GM19043 (cell line): Measurements from ENCODE around the gene LSAMP.
"Not testable (repeated sequence)": the region's sequence is repeated elsewhere in the genome, so short reads cannot be mapped to it uniquely, and the experiment has no call there.

Experiments
- ATAC-seq: cut with Tn5 transposase; IDR thresholded peaks from one replicate; pipeline ENCODE4 v1.9.1; 2021; ENCODE audit warnings: low read depth; ENCODE audit not compliant: unreplicated experiment

LSAMP gene

DNA sequence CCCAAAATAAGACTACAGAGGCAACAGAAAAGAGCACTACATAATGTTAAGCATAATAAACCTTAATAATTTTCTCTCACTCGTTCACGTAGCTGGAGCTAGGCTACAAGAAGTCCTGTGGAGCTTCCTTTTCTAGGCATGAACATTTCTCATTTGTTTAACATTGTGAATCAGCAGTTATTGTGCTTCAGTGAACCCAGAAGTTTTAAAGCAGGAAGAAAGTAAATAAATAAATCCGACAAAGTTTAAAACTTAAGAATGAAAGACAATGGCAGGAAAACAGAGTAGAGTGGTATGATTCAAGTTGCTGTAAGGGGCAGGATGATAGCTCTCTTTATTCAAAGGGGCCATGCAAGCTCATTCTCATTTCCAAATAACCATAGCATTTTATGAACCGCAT, 191.8 kb downstream of the LSAMP start:
- no peak for ATAC-seq

DNA sequence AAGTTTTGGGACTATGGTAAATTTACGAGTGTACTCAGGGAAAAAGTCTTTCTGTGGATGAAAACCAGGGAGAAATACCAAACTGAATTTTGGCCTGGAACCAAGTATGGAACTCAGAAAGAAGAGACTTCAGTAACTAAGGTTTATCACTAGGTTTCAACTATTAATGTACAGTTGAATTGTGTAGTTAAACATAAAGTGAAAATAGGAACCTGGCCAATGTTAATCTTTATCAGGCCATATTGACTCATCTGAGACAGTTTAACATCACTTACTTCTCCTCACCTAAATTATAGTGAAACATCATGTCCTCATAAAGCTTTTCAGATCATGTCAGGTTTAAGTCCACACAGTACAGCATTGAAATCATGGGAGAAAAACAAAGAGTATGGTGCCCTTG, 197.7 kb downstream of the LSAMP start:
- no peak for ATAC-seq

DNA sequence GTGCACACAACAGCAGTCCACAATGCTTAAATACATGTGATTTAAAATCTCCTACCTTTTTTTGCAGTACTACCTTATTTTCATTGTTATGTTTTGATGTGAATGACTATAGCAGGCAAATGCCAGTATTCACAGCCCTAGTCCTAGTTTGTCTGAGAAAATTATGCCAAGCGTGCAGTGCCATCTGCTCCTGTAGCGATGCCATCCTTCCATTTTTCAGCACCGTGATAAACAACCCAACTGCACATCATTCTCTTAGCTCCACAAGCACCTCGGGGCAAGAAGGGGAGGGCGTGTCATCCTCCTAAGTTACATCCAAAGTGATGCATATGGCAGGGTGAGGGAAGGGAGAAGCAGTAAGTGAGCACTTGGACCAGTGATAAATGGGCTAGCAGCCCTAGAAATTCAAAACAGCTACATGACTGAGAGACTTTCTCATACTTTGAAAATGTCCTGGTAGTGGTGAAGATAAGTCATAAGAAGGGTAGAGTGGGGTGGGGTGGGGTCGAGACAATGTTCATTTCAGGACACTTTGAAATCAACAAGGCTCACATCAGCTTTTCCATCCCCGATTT, 198.8 kb downstream of the LSAMP start:
- ATAC-seq: no peak

DNA sequence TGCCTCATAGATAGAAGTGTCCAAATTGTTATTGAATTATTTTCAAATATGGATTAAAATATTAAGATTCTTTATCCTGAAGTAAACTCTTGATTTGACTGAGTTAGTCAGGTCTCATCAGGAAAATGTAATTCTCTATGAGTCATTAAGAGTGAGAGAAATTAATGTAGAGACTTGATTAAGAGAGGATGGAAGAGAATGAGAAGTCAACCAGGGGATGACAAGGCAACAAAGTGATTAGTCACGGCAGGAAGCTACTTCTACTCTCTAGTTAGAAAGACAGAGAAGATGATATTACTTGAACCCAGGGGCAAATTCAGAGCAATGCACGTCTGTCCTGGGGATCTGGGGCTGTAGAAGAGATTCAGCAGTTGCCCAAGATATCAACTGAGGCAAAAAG, 202.5 kb downstream of the LSAMP start:
- no peak for ATAC-seq

DNA sequence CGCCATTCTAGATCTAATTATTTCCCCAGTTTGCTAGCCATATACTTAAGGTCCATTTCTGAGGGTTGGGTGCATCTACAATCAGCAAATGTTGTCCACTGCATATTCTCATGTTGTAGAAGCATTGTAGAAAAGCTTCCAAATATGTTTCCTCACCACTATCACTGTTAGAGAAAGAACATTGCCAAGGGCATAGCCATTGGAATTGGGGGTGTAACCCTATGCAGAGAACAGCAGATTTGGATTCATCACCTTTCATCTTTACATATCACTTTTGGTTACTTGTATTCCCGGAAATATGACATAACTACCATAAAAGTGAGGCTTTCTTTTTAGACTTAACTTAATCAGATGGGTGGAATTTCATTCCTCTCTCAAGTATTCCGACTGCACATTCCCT, 203.6 kb downstream of the LSAMP start:
- no peak for ATAC-seq

DNA sequence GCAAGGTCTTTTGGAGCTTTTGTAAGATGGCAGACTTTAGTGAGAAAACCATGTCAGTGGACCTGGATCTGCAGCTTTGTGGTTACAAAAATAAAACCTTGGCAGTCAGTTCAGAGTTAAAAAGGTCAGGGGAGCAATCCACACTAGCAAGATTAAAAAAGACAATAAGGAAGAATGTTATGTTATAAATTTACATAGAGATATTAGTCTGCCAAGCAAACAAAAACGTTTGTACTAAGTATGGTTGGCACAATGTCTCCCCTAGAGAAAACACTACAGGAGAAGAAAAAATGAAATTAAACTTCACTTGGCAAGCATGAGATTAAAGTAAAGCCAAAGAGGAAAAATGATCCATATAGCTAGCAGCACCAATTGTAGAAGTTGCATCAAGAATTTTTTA, 205.0 kb downstream of the LSAMP start:
- ATAC-seq: no peak

DNA sequence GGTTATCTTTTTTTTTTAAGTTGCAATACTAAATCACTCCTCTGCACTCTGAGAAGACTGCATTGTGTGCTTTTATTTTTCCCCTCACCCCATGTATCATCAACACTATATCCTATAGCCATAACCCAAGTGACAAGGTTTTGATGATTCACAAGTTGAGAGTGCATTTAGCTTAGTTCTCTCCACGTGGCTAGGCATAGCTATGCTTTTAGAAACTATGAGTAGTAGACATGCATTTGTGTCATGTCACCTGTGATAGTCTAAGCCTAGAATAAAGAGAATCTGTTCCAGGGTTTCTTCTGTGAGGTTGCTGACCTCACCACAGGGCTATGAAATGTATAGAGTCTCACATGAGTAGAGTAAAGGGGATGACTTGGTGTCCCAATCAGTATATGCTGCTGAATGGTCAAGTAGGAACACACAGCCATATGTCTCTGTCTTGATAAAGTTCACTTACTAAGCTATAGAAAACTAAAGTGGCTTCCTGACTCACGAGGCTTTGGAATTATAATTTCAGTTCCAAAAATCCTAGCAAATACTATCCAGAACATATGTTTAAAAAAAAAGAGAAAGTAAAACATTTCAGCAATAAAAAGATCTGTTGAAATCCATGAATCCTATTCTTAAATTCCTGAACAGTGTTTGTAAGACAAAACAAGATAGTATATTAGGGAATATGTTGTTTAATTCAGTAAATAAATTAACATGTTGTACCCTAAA, 206.3 kb downstream of the LSAMP start:
- no peak for ATAC-seq

DNA sequence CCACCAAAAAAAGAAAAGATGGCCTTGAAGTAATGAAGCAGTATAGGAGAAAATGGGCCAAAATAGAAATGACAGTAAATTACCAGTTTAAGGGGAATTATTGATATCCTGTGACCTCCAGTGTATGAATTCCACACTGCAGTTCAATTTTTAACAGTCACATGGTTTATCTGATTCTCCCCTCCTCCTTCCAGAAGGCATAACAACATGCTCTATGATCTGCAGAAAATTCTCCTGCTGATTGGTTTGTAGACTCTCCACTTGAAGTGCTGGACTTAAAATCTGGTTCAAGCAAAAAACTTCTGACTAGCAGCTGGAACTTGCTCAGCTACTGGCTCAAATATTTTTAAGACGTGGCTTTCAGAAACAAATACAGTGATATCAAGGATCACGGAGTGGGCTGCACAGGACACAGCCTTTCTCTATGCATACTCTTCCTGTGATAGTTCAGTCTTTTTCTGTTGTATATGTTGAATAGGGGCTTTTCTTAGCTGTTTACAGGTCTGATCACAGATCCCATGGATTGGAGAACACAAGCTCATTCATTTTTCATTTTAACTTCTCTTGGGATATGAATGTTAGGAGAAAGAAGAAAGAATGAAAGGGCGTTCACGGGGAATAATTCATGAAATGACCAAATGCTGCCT, 211.5 kb downstream of the LSAMP start:
- no peak for ATAC-seq

DNA sequence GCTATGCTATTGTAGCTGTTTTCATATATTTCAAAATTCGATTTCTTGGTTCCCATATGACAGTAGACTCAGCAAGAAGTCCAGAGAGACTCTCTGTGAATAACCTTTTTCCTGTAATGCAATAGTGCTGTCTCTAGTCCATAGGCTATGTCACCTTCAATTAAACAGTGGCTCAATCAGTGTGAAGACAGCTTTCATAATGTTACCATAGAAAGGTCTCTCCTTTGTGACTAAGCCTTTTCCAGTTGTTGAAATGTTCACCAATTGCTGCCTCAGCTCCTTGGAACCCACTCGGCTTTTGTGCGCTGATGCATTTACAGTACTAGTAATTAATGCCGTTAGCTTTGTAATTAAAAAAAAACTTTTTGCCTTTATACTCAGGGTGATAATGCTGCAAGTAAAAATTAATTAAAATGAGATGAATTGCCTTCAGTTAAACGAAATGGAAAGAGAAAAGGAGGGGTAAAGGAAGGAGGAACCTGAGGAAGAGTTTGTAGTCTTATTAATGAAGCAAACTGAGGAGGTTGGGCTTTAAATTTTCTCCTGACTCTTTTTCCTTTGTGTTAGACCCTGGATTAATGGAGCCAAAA, 214.8 kb downstream of the LSAMP start:
- no peak for ATAC-seq

DNA sequence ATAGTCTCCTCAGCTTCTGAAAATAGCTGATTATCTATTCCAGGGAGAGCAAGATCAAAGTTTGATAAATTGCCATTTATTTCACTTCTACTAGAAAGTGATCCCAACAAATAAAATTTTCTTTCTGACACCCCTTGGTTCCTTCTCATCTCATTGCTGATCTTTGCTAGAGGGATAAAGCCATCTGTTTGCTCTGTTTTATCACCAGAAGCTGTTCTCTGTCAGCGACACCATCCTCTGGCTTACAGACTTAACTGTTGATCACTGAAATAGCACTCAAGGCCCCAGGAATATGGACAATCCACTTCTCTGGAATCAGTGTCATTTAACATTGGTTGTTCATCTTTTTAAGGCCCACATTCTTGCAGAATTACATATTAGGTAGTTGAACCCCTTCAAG, 219.0 kb downstream of the LSAMP start:
- ATAC-seq: no peak

DNA sequence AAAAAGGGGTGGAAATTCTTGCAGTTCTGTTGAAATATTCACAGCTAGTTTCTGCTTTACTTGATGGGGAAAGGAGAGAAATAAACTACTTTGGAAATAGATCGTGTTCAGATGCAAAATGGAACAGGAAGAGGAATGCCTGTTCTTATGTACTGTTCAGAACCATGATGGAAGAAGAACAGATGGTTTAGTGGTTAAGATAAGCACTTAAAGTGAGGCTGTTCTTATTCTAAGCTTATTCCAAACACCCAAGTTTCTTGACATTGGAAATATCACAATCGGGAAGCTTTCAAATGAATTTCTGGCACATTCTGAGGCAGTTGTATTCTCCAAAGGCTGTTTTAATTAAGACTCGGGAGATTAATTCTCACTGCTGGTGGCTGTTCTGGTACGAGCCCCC, 228.5 kb downstream of the LSAMP start:
- no peak for ATAC-seq

DNA sequence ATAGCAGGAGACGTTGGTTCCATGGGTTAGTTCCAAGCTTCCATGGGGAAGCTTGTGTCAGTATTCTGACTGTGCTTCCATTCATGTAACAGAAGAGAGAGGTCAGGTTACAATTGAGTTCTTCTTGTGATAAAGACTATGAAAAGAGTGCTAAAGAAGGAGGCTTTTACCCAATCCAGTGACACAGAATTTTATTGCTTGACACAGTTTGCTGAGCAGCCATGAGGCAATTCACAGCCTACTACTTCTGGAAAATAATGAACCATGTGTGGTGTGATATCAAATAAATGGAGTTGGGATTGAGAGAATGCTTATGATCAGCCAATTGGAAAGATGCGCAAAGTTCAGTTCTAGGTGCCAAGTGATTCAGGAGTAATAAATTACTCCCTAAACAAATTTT, 233.4 kb downstream of the LSAMP start:
- no peak for ATAC-seq

DNA sequence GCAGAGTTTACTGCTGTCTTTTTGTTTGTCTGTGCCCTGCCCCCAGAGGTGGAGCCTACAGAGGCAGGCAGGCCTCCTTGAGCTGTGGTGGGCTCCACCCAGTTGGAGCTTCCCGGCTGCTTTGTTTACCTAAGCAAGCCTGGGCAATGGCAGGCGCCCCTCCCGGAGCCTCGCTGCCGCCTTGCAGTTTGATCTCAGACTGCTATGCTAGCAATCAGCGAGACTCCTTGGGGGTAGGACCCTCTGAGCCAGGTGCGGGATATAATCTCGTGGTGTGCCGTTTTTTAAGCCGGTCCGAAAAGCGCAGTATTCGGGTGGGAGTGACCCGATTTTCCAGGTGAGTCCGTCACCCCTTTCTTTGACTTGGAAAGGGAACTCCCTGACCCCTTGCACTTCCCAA, 236.5 kb downstream of the LSAMP start:
- not testable (repeated sequence) for ATAC-seq

DNA sequence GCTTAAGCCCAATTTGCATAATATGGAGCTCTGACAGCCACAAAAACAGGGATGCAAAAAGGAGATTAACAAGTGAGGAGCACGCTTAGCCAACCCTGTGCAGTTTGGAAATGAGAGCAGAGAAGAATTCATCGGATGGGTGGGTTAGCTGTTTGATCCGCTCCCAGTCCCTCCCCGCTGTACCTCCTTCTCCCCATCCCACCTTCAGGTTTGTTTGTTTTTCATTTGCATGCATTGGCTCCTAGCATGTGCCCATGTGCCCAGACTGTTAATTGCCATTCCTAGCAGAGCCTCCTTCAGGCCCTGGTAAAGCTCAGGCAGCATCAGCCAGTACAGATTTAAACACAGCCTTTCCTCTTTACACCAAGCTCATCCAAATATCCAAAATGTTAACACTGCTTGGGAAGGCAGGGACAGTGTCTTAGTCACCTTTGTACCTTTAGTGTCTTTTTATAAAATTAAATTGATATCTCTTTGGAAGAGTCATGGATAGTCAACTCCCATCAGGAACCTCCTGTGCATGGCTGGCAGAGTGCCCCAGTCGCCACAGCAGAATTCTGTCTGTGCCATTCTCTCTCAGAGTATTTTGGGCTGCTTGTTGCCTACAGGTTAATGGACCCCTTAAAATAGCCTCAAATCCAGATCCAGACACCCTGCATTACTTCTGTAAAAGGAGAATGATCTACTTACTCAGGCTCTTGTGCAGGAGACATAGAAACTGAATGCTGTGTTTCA, 244.2 kb downstream of the LSAMP start:
- ATAC-seq: no peak

DNA sequence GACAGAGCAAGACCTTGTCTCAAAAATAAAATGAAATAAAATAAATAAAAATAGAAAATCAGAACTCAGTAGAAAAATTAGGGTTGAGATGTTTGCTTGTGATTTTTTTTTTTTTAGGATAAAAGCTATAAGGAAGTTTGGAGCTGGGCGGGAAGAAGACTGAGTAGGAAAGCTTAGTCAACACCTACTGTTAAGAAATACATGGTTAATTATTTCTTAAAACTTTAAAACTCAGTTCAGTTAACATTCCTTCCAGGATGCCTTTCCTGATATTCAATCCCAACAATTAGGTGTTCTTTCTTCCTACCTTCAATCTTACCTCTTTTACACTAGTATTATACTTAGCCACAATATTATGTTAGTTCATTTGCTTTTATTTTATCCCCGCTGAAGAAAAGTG, 246.2 kb downstream of the LSAMP start:
- no peak for ATAC-seq

DNA sequence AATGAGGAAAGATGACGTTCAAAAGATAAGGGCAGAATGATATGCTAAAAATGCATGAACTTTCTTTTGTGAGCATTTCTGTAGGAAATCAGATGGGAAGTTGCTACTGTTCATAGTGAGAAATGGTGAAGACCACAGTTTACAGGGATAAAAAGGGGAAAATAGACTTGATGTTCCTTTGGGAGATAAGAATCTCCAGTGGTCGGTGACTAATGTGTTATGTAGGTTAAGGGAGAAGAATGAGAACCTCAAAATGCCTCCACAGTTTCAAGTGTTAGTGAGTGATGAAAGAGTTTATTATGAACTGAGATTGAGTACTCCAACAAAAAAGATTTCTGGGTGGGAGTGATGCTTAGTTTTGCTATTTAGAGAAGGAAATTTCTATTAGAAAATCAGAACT, 247.2 kb downstream of the LSAMP start:
- no peak for ATAC-seq

DNA sequence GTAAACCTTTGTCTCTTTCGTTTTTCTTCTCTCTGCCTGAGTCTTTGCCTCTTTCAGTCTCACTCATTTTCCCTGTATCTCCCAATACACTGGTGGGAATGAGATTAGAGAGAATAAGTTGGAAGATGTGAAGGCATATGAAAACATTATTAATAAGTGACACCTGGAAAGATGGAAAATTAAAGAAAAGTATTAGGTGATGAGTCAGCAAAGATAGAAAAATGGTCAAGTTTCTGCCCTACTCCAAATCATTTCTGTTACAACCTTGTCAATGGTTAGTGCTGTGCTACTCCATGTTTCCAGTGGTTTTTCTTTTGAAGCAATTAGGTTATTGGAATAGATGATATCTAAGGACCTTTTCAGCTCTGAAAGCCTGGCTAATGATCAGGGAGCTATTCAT, 252.8 kb downstream of the LSAMP start:
- no peak for ATAC-seq

DNA sequence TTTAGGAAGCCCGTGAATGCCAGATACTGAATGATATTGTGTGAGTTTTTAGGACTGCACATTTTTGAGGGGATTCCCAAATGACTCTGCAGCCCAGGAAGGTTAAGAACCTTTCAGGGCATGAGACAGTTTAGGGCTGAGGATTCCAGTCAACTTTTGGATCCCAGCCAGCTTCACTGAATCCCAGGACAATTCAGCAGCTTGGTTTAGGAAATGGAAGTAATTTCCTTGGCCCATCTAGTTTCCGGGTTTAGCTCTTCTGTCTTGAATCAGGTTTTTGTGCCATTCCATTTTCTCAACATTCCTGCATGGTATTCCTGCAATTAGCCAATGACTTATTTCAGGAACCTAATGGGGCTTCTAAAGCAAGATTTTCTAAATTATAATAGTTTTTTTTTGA, 253.9 kb downstream of the LSAMP start:
- ATAC-seq: no peak

DNA sequence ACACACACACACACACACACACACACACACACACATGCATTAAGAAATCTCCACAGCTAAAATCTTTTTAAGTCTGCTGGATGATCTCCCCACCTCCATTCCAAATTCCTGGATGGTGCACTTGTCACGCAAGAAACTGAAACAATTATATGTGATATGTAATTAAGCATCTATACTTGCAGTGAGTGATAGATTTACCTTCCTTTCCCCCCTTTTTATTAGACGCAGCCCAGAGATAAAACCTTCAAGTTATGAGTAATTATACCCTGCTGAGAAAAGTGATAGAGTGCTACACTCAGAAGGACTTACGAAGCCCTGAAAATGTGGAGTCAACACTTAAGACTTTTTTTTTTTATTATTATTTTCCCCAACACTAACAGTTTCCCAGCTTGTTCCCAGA, 255.2 kb downstream of the LSAMP start:
- no peak for ATAC-seq

DNA sequence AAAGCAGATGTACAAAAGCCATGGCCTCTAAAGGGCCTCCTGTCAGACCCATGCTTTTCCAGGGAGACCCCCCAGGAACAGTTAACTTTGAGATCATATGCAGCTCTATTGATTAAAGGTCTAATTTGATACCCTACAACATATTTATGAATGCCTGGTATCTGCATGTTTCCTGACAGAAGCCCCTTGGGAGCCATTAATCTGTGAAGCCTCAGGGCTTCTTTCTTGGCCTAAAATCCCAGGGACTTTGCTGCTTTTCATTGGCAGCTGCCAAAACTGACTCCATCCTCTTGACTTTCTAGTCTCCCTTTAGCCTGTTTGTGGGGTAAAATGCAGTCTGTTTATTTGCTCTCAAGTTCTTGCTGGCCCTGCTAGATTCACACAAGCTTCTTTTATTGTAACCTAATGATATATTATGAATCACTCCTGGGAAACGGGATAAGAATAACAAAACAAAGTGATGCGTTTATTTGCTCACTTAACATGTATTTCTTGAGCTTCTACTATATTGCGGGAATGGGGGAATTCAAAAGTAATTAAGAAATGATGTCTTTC, 257.0 kb downstream of the LSAMP start:
- no peak for ATAC-seq

DNA sequence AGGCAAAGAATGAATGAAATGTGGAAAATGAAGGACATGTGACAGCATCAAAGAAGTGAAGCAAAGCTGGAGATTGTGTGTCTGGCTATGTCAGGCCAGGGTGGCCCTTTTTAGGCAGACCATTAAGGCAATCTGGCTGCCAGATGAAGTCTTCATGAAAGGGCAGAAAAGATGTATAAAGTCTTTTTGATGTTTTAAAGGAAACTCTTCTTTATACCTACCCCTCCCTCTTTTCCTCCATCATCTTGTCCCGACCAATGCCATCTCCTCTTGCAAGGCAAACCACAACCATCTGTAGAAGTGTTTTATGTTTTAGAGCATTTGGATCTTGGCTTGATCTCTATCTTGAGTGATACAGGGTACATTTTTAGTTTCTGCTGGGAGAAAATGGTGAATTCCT, 259.2 kb downstream of the LSAMP start:
- no peak for ATAC-seq
